ENCODE results near the gene CYBB.

CYBB gene

GRCh38 chrX:37781814-37782213, 2.0 kb downstream of the CYBB start:
- in situ Hi-C loops (cut with HindIII; ENCODE audit: low pct_ligation_motif_present, low pct_unique_long_range_greater_than_20kb, low sequenced_read_pairs), result no loop called here
- no peak for DNase-seq

DNA sequence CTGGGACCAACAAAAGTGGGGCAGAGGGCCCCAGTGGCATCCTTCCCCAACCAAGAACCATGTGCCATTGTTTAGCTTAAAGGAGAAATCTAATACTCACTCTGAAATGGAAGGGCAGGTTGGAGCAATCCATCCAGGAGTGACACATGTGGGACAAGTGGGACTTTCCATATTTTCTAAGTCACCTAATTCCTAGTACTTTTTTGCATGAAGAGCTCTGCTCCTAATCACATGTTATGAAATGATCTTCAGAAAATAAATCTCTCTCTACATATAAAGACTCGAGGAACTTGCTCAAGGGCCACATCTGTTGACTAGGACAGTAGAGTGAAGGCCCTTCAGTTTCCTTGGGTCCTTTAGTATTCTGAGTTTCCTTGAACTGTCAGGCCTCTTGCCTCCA, 2.5 kb downstream of the CYBB start:
- no peak for DNase-seq
- in situ Hi-C loops (cut with HindIII; ENCODE audit: low pct_ligation_motif_present, low pct_unique_long_range_greater_than_20kb, low sequenced_read_pairs), result no loop called here

DNA sequence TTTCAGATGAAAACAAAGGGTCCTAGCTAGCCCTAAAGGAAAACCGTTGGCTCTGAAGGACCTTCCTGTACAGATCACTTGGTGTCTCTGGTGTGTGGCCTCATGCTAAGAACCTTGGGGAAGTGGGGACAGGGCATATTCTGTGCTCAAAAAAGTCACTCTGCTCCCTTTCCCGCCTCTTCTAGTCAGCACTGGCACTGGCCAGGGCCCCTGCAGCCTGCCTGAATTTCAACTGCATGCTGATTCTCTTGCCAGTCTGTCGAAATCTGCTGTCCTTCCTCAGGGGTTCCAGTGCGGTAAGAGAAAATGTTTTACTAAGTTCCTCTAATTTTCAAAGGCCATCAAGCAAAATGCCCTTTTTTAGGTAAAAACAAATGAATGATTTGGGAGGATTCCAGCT, 3.4 kb downstream of the CYBB start:
- DNase-seq, result no peak
- in situ Hi-C loops (cut with HindIII; ENCODE audit: low pct_ligation_motif_present, low pct_unique_long_range_greater_than_20kb, low sequenced_read_pairs), result no loop called here

GRCh38 chrX:37785569-37785968, 5.7 kb downstream of the CYBB start:
- in situ Hi-C loops (cut with HindIII; ENCODE audit: low pct_ligation_motif_present, low pct_unique_long_range_greater_than_20kb, low sequenced_read_pairs), result no loop called here
- no peak for DNase-seq

GRCh38 chrX:37786624-37787422, 7.0 kb downstream of the CYBB start:
- in situ Hi-C loops (cut with HindIII; ENCODE audit: low pct_ligation_motif_present, low pct_unique_long_range_greater_than_20kb, low sequenced_read_pairs), result no loop called here
- no peak for DNase-seq

DNA sequence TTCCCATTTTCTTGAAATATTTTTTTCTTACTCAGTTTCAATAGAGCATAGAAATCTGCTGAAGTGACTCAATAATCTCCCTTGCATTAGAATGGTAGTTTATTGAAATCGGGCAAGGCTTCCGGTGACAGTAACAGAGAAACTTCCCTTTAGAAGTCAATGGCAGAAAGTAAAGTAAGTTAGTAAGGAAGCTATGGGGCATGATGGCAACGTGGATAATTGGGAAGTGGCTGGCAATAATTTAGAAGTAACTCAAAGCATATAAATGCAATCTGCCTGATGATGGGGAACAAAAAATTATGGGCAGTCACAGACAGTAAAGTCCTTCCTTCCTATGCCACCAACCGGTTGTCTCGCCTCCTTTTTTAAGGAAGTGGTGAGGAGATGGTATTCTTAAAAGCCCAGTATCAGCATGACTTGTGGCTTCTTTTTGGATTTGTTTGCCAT, 7.6 kb downstream of the CYBB start:
- DNase-seq, result no peak
- in situ Hi-C loops (cut with HindIII; ENCODE audit: low pct_ligation_motif_present, low pct_unique_long_range_greater_than_20kb, low sequenced_read_pairs), result no loop called here

DNA sequence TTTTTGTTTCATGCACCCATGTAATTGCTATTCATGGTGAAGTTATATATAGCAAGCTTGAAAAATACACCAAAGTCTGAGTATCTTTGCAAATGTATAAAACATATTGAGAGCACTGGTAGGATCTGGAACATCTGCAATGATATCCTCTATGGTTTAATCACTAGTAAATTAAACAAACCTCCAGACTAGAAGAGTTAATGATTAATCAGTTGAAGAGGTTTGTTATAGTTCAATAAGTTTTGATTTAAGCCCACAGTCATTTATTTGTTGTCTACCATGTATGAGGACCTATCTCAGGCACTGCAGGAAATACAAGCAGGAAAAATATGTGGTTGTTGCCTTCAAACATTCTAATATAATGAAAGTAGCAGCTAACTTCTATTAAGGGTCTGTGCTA, 16.5 kb downstream of the CYBB start:
- in situ Hi-C loops (cut with HindIII; ENCODE audit: low pct_ligation_motif_present, low pct_unique_long_range_greater_than_20kb, low sequenced_read_pairs), result no loop called here

GRCh38 chrX:37796805-37797204, 16.9 kb downstream of the CYBB start:
- no peak for DNase-seq
- in situ Hi-C loops (cut with HindIII; ENCODE audit: low pct_ligation_motif_present, low pct_unique_long_range_greater_than_20kb, low sequenced_read_pairs), result no loop called here

More for the DNA sequence above, 16.5 kb downstream of the CYBB start:
- no peak for DNase-seq

GRCh38 chrX:37799936-37800335, 20.1 kb downstream of the CYBB start:
- in situ Hi-C loops (cut with HindIII; ENCODE audit: low pct_ligation_motif_present, low pct_unique_long_range_greater_than_20kb, low sequenced_read_pairs), result no loop called here
- DNase-seq, result no peak

GRCh38 chrX:37800717-37801116, 20.9 kb downstream of the CYBB start:
- in situ Hi-C loops (cut with HindIII; ENCODE audit: low pct_ligation_motif_present, low pct_unique_long_range_greater_than_20kb, low sequenced_read_pairs), result no loop called here
- DNase-seq, result no peak

GRCh38 chrX:37802028-37802427, 22.2 kb downstream of the CYBB start:
- no peak for DNase-seq
- in situ Hi-C loops (cut with HindIII; ENCODE audit: low pct_ligation_motif_present, low pct_unique_long_range_greater_than_20kb, low sequenced_read_pairs), result no loop called here

- in situ Hi-C loops (cut with HindIII; ENCODE audit: low pct_ligation_motif_present, low pct_unique_long_range_greater_than_20kb, low sequenced_read_pairs), result no loop called here
- DNase-seq, result no peak
Measured at GRCh38 chrX:37803057-37803456, 23.2 kb downstream of the CYBB start.

DNA sequence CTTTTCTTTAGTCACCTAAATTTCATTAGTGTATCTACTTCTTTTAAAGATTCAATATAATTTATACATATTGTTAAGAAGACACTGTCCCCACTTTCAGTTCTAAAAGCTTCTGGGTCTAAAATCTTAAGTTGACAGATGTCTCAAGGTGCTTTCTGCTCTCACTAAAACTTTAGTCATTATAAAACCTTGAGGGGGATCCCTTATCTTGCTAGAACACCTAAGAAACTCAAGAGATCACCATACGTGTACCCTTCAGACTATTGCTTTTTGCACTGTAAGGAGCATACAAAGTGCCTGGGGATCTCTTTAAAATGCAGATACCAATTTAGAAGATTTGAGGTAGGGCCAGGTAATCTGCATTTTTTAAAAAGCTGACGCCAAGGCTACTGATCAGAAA, 30.1 kb downstream of the CYBB start:
- in situ Hi-C loops (cut with HindIII; ENCODE audit: low pct_ligation_motif_present, low pct_unique_long_range_greater_than_20kb, low sequenced_read_pairs), result no loop called here
- DNase-seq, result no peak

GRCh38 chrX:37812110-37812509, 32.3 kb downstream of the CYBB start:
- in situ Hi-C loops (cut with HindIII; ENCODE audit: low pct_ligation_motif_present, low pct_unique_long_range_greater_than_20kb, low sequenced_read_pairs), result no loop called here
- no peak for DNase-seq

DNA sequence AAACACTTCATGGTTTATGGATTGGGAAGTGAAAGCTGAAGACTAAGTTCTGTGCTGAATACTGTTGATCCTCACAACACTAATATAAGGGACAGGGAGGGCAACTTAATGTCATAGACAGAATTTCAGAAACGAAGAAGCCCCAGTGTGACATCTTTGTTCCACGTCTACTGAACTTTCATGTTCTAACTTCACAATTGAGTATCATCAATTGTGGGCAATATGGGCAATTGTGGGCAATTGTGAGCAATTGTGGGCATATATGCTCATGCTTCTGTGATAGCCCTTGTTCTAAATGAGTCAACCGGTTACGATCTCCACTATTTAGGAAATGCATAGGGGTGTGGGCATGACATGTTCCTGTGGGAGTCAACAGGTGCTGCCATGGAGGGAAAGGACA, 33.7 kb downstream of the CYBB start:
- in situ Hi-C loops (cut with HindIII; ENCODE audit: low pct_ligation_motif_present, low pct_unique_long_range_greater_than_20kb, low sequenced_read_pairs), result no loop called here
- DNase-seq, result no peak

GRCh38 chrX:37815366-37815765, 35.5 kb downstream of the CYBB start:
- in situ Hi-C loops (cut with HindIII; ENCODE audit: low pct_ligation_motif_present, low pct_unique_long_range_greater_than_20kb, low sequenced_read_pairs), result no loop called here
- no peak for DNase-seq

DNA sequence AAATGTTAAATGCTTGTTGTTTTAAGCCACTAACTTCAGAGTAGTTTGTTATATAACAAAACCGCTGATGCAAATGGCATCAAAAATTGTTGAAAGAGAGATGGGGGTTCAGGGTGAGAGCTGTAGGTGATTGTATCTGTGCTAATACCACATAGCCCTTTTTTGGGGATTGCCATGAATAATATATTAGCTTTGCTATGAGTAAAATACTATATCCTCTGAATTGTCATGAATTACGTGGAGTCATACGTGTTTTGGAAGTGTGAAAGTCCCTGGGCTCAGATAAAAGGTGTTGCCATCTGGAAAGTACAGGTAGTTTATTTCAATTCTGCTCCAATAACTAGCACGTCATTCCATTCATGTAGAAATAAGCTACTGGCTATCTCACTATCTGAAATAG, 36.9 kb downstream of the CYBB start:
- in situ Hi-C loops (cut with HindIII; ENCODE audit: low pct_ligation_motif_present, low pct_unique_long_range_greater_than_20kb, low sequenced_read_pairs), result no loop called here
- DNase-seq, result no peak

DNA sequence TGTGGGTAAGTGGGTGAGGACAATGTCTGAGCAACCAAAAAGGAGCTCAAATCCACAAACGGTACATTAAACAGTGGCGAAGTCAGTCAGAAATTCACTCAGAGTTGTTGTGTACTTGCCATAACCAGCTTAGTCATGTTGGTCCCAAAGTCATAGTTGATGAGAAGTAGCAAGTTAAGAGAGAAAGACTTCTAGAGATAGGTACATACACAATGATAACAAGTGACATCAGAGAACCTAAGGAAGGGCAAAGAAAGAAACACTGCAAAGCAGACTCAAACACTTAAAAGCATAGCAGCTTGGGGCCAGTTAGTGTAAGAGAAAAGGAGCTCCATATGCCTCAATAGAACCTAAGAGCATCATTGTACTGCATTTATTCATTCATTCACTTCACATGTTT, 37.3 kb downstream of the CYBB start:
- no peak for DNase-seq
- in situ Hi-C loops (cut with HindIII; ENCODE audit: low pct_ligation_motif_present, low pct_unique_long_range_greater_than_20kb, low sequenced_read_pairs), result no loop called here

DNA sequence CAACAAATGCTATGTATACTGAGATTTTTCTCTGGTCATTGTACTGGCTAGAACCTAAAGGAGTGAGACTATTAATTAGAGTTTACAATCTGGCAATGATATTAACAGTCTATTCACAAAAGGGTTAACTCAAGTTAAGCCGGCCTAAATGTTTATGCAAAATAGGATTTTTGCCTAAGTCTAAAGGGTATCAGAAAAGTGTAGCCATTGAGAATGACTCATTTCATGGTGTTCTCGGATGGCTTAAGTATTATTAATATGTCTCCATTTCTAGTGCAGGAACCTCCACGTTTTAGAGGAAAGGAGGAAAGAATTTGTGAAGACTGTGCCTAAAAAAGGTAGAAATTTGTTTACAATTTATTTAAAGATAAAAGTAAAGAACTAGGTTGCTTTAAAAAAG, 37.7 kb downstream of the CYBB start:
- DNase-seq, result no peak
- in situ Hi-C loops (cut with HindIII; ENCODE audit: low pct_ligation_motif_present, low pct_unique_long_range_greater_than_20kb, low sequenced_read_pairs), result no loop called here

GRCh38 chrX:37818031-37818430, 38.2 kb downstream of the CYBB start:
- DNase-seq, result no peak
- in situ Hi-C loops (cut with HindIII; ENCODE audit: low pct_ligation_motif_present, low pct_unique_long_range_greater_than_20kb, low sequenced_read_pairs), result no loop called here

DNA sequence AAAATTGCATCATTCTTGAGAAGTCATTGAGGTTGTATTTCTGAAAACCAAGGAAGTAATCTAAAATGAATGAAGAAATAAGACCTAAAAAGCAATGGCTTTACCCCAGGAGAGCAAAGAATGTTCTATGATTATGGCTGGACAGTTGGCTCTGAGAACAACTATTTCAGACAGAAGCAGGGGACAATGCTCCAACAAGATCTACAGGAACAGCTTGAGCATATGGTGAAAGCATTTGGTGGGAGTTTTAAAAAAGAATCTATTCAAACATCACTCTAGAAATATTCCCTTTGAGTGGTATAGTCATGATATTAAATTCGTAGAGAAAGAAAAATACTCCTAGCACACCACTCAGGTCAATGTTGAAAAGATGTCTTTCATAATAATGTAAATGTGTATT, 40.8 kb downstream of the CYBB start:
- DNase-seq, result no peak
- in situ Hi-C loops (cut with HindIII; ENCODE audit: low pct_ligation_motif_present, low pct_unique_long_range_greater_than_20kb, low sequenced_read_pairs), result no loop called here

Data from ACHN (cell line).